ENCODE data around the gene MVB12B. TPM values are rescaled to one million over a fixed set of nuclear protein-coding genes. Genes with fewer than 3 reads are reported as not detected.
A peak's percentile ranks its signal among the peaks of the same experiment; 100 is the strongest.

Gene MVB12B
- total RNA-seq, 2 donors from 2014 or later = 5.9 to 8.7 TPM

GRCh38 chr9:126373241-126373640 is 46.6 kb downstream of the MVB12B start:
- H3K36me3 ChIP-seq = no peaks in the 10 kb centered on the region
- H3K9me3 ChIP-seq = no peaks in the 10 kb centered on the region
- no peak overlapping the region for H3K27ac ChIP-seq
- H3K27me3 ChIP-seq = no peaks in the 10 kb centered on the region
- DNase-seq (ENCODE audit: low spot score) = no peak
- no peak for TF ChIP-seq CTCF (IDR thresholded peaks at IDR 0.05)
- H3K4me3 ChIP-seq = no peak overlapping the region
- peaks cover 0 to 30% of the 10 kb centered on the region in 2 donors for H3K4me1 ChIP-seq

- Histone ChIP-seq H3K27me3 (no peaks in the 10 kb centered on the region), H3K4me1 (peaks cover 0 to 30% of the 10 kb centered on the region in 2 donors), H3K36me3 (no peaks in the 10 kb centered on the region), H3K27ac (no peak overlapping the region), H3K9me3 (no peaks in the 10 kb centered on the region), H3K4me3 (no peak overlapping the region)
- no peak for DNase-seq (ENCODE audit: low spot score)
- TF ChIP-seq CTCF (IDR thresholded peaks at IDR 0.05) = no peak
Observed at GRCh38 chr9:126374366-126374781, 47.7 kb downstream of the MVB12B start.

GRCh38 chr9:126375386-126375785 is 48.8 kb downstream of the MVB12B start:
- Histone ChIP-seq H3K27ac (peak overlapping the region in 1 of 2 donors; percentile 23), H3K4me3 (no peak overlapping the region), H3K9me3 (no peaks in the 10 kb centered on the region), H3K4me1 (peaks cover 0 to 30% of the 10 kb centered on the region in 2 donors), H3K36me3 (no peaks in the 10 kb centered on the region), H3K27me3 (no peaks in the 10 kb centered on the region)
- no peak for TF ChIP-seq CTCF (IDR thresholded peaks at IDR 0.05)
- no peak for DNase-seq (ENCODE audit: low spot score)

GRCh38 chr9:126376311-126377175 is 49.9 kb downstream of the MVB12B start:
- Histone ChIP-seq H3K27me3 (no peaks in the 10 kb centered on the region), H3K9me3 (no peaks in the 10 kb centered on the region), H3K36me3 (no peaks in the 10 kb centered on the region), H3K27ac (no peak overlapping the region), H3K4me3 (no peak overlapping the region), H3K4me1 (peaks cover 0 to 30% of the 10 kb centered on the region in 2 donors)
- DNase-seq (ENCODE audit: low spot score) = no peak
- no peak for TF ChIP-seq CTCF (IDR thresholded peaks at IDR 0.05)

- H3K27ac ChIP-seq = no peak overlapping the region
- TF ChIP-seq CTCF (IDR thresholded peaks at IDR 0.05) = no peak
- peaks cover 0 to 30% of the 10 kb centered on the region in 2 donors for H3K4me1 ChIP-seq
Observed at GRCh38 chr9:126377176-126377509, 50.5 kb downstream of the MVB12B start.

More at GRCh38 chr9:126377176-126377509, 50.5 kb downstream of the MVB12B start:
- H3K27me3 ChIP-seq = no peaks in the 10 kb centered on the region
- H3K36me3 ChIP-seq = no peaks in the 10 kb centered on the region
- no peaks in the 10 kb centered on the region for H3K9me3 ChIP-seq
- no peak overlapping the region for H3K4me3 ChIP-seq
- DNase-seq (ENCODE audit: low spot score) = no peak
